ENCODE results near the gene KCNT1.

KCNT1 gene

DNA sequence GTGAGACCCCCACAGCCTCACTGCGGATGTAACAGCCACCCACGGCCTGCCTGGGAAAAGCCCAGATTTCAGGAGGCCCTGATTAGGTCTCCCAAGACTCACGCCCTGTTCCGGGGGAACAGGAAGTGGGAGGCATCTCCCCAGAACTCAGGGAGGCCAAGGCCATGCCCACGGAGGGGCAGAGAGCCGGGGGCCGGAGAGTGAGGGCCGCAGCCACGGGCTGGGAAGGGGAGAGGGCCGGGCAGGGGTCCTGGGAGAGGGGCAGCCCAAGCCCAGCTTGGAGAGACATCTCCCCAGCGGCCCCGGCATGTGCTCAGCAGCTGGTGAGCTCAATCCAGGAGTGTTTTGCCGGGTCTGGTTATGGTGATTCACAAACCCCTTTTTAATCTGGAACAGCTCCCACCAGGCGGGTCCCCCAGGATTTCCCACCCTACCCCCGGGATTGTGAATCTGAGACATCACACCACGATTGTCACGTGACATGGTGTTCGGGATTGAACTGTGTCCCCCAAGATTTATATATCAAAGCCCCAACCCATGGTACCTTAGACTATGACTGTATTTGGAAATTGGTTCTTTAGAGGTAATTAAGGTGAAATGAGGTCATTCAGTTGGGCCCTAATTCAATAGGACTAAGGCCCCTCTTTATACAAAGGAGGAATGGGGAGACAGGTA, 26.6 kb downstream of the KCNT1 start:
- no peak for DNase-seq

GRCh38 chr9:135729480-135729879, 27.5 kb downstream of the KCNT1 start:
- DNase-seq: no peak

DNA sequence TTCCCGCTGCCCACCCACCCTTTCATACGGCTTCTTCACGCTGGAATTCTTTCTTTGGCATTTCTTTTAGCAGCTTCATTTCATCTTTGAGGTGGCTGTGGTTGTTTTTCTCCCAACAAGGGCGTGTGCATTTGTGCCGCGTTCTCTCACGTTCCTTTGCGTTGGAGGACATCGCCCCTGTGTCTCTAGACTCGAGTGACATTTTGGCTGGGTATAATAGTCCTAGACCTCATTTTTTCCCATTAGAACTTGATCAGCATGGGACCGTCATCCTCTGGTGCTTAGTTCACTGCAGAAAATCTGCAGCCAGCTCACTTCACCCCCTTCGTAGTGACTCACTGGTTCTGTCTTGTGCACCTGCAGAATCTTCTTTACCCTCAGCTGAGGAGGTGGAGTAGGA, 29.5 kb downstream of the KCNT1 start:
- DNase-seq: no peak

DNA sequence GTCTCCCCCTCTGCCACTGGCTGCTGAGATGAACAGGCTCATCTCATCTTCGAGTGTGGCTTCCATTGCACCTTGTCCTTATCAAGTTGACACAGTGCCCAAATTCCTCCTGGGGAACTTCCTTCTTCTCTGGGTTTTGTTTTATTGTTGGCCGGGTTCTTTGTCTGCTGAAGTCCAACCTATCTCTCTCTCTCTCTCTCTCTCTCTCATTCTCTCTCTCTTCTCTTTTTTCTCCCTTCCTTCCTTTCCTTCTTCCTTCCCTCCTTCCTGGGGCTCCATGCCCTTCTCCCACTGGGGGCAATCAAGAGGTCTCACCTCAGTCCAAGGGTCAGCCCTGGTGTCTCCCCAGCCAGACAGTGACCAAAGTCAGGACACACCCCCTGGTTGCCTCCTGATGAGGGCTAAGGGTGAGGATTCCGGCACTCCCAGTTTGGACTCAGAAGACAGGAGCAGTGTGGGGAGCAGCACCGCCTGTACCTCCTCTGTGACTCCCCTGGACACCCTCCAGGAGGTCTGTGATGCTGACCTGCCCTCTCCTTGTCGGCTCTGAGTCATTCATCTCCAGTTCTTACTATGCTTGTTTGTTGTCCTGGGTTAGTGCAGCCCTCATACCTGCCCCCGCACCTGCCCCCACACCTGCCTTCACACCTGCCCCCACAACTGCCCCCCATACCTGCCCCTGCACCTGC, 30.7 kb downstream of the KCNT1 start:
- no peak for DNase-seq

GRCh38 chr9:135734616-135735144, 32.7 kb downstream of the KCNT1 start:
- DNase-seq: no peak

- DNase-seq: no peak
Measured at GRCh38 chr9:135736272-135736978, 34.4 kb downstream of the KCNT1 start.

- no peak for DNase-seq
Measured at GRCh38 chr9:135736979-135737839, 35.2 kb downstream of the KCNT1 start.

DNA sequence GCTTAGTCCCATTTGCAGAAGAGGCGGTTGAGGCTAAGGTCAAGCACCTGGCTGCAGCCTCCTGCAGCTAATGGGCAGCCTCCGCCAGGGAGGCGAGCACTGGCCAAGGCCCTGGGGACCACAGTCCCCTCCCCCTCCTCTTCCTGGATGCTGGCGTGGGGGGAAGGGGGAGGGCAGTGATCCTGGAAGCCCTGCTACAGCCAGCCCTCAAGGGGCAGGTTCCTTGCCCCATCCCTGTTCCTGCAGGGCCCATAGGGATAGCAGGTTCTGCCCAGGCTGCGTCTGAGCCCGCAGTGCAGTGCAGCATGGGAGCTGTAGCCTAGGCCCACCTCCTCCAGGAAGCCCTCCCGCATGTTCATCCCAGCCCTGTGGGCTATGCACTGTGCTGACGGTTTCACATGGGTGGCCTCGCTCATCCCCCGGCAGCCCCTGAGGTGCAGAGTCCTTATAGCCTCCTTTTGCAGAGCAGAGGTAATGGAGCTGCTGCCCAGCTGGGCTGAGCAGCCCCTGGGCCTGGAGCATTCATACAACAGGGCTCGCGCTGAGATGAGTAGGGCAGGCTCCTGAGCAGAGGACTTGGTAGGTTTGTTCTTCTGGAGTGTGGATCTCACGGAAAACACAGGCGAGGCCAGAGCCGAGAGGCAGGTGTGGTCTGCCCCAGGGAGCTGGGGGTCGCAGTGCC, 36.0 kb downstream of the KCNT1 start:
- no peak for DNase-seq

DNA sequence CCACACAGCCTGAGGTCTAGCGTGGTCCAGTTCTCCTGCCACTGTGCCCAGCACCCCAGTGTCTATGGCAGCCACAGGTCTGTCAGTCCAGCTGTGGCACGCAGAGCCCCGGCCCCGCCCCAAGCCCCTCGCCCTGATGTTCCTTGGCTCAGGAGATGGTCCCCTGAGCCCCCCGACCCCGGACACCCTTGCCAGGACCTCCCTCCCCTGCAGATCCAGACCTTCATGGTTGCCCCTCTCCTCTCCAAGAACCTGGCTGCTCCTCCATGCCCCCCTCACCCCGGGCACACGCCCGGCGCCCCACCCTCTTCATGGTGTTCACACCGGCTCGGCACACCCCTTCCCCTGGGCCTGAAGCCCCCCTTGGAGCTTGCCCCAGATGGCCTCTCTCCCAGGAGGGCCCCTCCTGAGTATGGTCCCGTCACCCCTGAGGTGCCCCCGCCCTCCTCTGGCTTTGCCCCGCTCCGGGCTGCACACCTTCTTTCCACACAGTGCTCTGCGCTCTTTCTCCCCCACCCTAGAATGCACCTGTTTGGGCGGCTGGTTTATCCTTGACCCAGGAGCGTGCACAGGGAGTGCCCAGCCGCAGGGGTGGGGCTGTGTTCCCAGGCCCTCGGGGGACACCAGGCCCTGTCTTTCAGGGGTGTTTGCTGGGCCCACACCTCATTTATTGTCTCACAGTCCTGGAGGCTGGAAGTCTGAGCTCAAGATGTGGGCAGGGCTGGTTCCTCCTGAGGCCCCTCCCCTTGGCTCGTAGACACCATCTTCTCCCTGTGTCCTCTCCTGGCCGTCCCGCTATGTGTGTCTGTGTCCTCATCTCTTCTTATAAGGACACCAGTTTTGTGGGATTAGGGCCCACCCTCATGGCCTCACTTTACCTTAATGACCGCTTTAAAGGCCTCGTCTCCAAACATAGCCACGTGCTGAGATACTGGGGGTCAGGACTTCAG, 37.6 kb downstream of the KCNT1 start:
- no peak for DNase-seq

GRCh38 chr9:135741276-135742219, 39.6 kb downstream of the KCNT1 start:
- no peak for DNase-seq

DNA sequence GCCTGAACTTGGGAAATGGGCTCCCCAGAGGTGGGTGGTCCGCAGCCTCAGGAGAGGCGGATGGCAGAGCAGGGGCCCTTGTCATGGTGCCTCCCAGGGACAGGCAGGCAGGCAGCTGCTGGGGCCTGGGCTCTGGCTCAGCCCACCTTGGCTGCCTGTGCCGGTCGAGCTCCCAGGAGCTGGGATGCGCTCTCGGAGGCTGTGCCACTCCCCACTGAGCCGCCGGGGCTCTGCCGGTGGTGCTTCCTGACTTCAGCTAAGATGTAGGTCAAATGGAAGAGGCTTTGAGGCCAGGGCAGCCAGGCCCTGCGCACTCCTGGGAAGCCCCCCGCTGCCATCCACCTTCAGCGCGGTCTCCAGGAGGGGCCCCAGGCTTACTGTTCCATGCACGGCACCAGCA, 41.0 kb downstream of the KCNT1 start:
- no peak for DNase-seq

DNA sequence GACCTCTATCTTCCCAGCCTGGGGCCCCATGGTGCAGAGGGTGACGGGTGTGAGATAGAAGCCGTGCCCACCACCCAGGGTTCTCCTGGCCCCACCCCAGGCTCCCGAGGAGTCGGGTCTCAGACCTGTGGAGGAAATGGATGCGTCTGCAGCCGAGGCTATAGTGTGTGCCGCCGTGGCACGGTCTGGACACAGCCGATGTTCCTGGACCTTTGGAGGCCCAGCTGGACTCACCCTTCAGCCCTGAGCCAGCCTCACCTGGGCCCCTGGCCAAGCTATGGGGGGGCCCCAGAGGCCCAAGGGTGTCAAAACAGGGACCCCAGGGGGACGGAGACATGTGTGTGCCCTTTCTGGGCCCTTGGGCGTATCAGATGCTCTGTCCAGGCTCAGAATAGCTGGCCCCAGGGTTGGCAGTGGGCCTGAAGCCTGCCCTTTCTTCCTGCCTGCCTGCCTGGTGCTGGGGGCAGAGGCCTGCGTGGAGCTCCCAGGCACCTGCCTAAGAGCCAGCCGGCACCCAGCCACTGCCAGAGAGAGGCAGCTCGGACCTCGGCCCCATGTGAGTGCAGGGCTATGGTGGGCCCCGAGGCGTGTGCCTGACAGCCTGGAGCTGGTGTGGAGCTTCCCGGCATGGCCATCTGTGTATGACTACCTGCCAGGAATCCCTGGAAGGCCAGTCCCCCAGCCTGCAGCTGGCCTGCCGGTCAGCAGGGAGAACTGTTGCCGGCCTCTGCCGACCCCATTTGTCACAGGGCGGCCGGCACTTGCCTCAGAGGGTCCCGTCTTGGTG, 41.8 kb downstream of the KCNT1 start:
- DNase-seq: no peak

DNA sequence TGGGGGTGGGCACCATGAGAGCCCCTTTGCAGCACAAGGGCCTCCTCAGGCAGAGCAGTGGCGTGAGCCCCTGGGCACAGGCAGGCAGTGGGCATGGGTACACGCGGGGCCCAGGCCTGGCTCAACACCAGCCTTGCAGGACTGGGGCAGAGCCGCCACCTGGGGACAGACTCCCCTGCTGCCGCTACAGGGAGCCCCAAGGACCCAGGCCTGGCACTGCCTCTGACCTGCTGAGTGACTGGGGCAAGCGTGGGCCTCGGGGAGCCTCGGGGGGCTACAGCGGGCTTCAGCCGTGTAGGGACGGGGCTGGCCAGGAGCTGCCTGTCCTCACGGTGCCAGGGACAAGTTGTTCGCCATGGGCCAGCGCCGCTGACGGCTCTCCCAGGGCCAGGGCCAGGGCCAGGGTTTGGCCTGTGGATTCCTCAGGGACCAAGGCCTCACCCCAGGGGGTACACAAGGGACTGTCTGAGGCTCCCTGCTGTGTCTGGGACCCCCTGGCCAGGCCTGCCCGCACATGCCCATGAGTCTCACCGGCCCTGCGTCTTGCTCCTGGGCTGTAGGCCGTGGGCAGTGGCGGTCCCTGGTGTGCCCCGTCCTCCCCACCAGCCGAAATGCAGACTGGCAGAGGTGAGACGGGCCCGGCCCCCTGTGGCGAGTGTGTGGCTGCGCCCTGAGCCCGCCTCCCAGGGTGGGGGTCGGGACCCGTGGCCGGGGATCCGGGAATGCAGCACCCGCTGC, 42.5 kb downstream of the KCNT1 start:
- no peak for DNase-seq

DNA sequence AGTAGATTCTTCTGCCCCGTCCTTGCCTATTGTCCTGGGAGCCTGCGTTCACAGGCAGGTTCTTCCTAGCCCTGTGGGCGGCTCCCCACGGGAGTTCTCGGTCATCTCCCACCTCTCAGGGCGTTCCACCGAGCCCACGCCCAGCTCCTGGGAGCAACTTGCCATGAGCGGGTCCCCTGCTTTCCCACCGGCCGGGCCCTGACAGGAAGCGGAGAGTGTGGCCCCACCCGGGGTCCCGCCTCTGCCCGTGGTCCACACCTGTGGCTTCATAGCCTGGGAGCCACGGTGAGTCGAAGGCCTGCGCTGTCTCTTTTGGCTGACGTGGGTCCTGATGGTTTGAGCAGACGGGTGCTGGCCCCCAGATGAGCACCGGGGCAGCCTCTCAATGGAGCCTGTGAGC, 43.2 kb downstream of the KCNT1 start:
- DNase-seq: no peak

DNA sequence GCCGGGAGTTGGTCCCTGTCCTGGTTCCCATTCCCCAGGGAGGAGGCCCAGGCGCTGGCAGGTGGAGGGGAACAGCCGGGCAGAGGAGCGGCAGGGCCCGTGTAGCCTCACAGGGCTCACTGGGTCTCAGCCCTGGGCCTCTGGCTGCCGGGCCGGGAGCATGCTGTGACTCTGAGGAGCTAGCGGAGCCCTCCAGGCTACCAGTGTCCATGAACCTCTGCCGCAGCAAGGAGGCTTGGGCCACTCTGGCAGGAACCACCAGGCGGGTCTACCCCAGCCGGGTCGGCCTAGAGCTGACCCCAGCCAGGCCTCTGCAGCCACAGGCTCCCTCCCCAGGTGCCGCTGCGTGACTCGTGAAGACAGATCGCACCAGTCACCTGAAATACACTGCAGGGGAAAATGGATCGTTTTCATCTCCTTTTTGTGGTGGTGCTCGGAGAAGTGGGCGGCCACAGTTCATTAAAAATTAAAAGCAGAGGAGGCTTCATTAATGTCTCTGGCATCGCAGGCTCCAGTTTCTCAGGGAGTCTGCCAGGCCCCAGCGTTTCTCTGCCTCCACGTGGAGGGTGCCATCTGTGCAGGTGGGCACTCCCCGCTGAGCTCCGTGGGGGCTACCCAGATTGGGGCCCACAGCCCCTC, 43.8 kb downstream of the KCNT1 start:
- DNase-seq: no peak

DNA sequence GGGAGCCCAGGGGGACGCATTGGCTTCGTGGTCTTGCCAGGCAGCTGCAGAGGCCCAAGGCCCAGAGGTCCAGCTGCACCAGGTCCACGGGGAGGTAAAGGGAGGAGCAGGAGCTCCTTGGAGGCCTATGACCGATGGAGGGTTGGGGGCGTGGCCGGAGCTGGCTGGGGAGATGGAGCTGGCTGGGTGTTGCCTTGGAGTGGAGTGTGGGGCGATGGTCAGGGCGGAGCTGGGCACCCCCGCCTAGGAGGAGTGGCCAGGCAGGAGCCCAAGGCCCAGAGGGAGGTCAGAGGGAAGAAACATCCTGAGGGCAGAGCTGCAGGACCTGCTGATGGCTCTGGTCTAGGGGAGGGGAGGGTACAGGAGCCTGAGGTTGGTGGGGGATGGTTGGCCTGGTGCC, 44.6 kb downstream of the KCNT1 start:
- DNase-seq: no peak

- no peak for DNase-seq
Measured at GRCh38 chr9:135747311-135747710, 45.3 kb downstream of the KCNT1 start.

DNA sequence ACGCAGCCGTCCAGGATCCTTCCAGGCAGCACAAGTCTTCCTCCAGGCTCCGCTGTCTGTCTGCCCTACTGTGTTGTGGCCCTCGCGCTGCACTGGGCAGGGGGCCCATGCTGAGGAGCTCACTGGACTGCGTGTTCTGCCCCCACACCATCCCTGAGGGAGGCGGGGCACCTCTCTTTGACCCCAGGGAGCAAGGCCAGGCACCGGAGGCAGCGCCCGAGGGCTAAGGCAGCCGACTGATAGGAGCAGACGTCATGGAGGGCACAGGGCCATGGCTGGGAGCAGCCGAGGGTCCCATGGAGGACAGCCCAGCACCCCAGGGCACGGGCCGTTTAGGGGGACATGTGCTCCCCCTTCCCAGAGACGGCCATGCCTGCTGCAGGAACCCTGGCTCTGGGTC, 46.7 kb downstream of the KCNT1 start:
- DNase-seq: no peak
